Measurements from ENCODE around the gene OR10A7. TPM values are rescaled to one million over a fixed set of nuclear protein-coding genes. Genes with fewer than 3 reads are reported as not detected.
"Not testable (repeated sequence)": the region's sequence is repeated elsewhere in the genome, so short reads cannot be mapped to it uniquely, and the experiment has no call there.

The OR10A7 gene, protein sequence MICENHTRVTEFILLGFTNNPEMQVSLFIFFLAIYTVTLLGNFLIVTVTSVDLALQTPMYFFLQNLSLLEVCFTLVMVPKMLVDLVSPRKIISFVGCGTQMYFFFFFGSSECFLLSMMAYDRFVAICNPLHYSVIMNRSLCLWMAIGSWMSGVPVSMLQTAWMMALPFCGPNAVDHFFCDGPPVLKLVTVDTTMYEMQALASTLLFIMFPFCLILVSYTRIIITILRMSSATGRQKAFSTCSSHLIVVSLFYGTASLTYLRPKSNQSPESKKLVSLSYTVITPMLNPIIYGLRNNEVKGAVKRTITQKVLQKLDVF
- not detected for polyA plus RNA-seq

GRCh38 chr12:55220725-55221124 lies at the start of gene OR10A7:
TSS of gene OR10A7 (plus strand) at chr12:55221025. CDS start at chr12:55221025, 0 bp downstream.
- H3K9me3 ChIP-seq (ENCODE audit: control insufficient read depth in 2 of 2, insufficient read depth in 1 of 2, low read depth in 1 of 2, low read length in 1 of 2), result no peaks in the 10 kb centered on the region
- H3K36me3 ChIP-seq (ENCODE audit: control insufficient read depth in 2 of 2, insufficient read depth in 2 of 2, low read length in 1 of 2), result no peaks in the 10 kb centered on the region
- no peak within 1 kb of the TSS for H3K4me3 ChIP-seq (ENCODE audit: low read depth in 1 of 2, low read length in 2 of 2)
- H3K4me1 ChIP-seq (ENCODE audit: control insufficient read depth in 2 of 2, insufficient read depth in 2 of 2, low read length in 1 of 2), result no peaks in the 10 kb centered on the region
- H3K27ac ChIP-seq (ENCODE audit: low read depth in 2 of 2, low read length in 1 of 2), result no peak within 1 kb of the TSS
- 81 to 82% methylated on average over 2 of the region's 2 CpGs for WGBS, 2 donors
- no peaks in the 10 kb centered on the region for H3K27me3 ChIP-seq (ENCODE audit: control insufficient read depth in 1 of 2, insufficient read depth in 2 of 2, low read length in 2 of 2)

DNA sequence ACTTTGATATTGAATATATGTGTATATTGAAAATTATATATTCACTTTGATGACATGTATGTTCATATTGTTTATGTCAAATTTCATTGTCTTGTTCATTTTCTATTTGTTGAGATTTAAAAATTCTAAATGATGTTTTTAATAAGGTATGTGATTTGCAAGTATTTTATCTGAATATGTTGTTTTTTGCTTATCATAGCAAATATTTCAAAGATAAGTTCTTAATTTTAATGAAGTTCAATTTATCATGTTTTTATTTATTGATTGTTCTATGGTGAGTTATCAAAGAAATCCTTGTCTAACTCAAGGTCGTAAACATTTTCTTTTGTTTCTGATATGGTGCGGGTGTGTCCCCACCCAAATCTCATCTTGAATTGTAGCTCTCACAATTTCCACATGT lies 49.4 kb upstream of the OR10A7 start:
- H3K4me1 ChIP-seq (ENCODE audit: control insufficient read depth in 2 of 2, insufficient read depth in 2 of 2, low read length in 1 of 2), result no peaks in the 10 kb centered on the region
- WGBS, 2 donors, result 79 to 99% methylated on average over 2 of the region's 2 CpGs
- no peak overlapping the region for H3K27ac ChIP-seq (ENCODE audit: low read depth in 2 of 2, low read length in 1 of 2)
- H3K36me3 ChIP-seq (ENCODE audit: control insufficient read depth in 2 of 2, insufficient read depth in 2 of 2, low read length in 1 of 2), result no peaks in the 10 kb centered on the region
- H3K4me3 ChIP-seq (ENCODE audit: low read depth in 1 of 2, low read length in 2 of 2), result no peak overlapping the region
- H3K27me3 ChIP-seq (ENCODE audit: control insufficient read depth in 1 of 2, insufficient read depth in 2 of 2, low read length in 2 of 2), result no peaks in the 10 kb centered on the region
- H3K9me3 ChIP-seq (ENCODE audit: control insufficient read depth in 2 of 2, insufficient read depth in 1 of 2, low read depth in 1 of 2, low read length in 1 of 2), result peaks cover 0 to 4% of the 10 kb centered on the region in 2 donors

GRCh38 chr12:55171846-55172245 lies 49.0 kb upstream of the OR10A7 start:
- not testable (repeated sequence) for H3K4me3 ChIP-seq (ENCODE audit: low read depth in 1 of 2, low read length in 2 of 2); H3K4me1 ChIP-seq (ENCODE audit: control insufficient read depth in 2 of 2, insufficient read depth in 2 of 2, low read length in 1 of 2); H3K36me3 ChIP-seq (ENCODE audit: control insufficient read depth in 2 of 2, insufficient read depth in 2 of 2, low read length in 1 of 2); H3K27me3 ChIP-seq (ENCODE audit: control insufficient read depth in 1 of 2, insufficient read depth in 2 of 2, low read length in 2 of 2); H3K9me3 ChIP-seq (ENCODE audit: control insufficient read depth in 2 of 2, insufficient read depth in 1 of 2, low read depth in 1 of 2, low read length in 1 of 2); H3K27ac ChIP-seq (ENCODE audit: low read depth in 2 of 2, low read length in 1 of 2)
- 54 to 64% methylated on average over 2 of the region's 2 CpGs for WGBS, 2 donors

GRCh38 chr12:55172686-55173085 lies 48.1 kb upstream of the OR10A7 start:
- Histone ChIP-seq H3K4me3 (ENCODE audit: low read depth in 1 of 2, low read length in 2 of 2) (no peak overlapping the region), H3K36me3 (ENCODE audit: control insufficient read depth in 2 of 2, insufficient read depth in 2 of 2, low read length in 1 of 2) (no peaks in the 10 kb centered on the region), H3K9me3 (ENCODE audit: control insufficient read depth in 2 of 2, insufficient read depth in 1 of 2, low read depth in 1 of 2, low read length in 1 of 2) (no peaks in the 10 kb centered on the region), H3K27me3 (ENCODE audit: control insufficient read depth in 1 of 2, insufficient read depth in 2 of 2, low read length in 2 of 2) (no peaks in the 10 kb centered on the region), H3K27ac (ENCODE audit: low read depth in 2 of 2, low read length in 1 of 2) (no peak overlapping the region), H3K4me1 (ENCODE audit: control insufficient read depth in 2 of 2, insufficient read depth in 2 of 2, low read length in 1 of 2) (no peaks in the 10 kb centered on the region)
- WGBS, 2 donors, result 27 to 42% methylated on average over 1 of the region's 1 CpG

GRCh38 chr12:55173456-55173855 lies 47.4 kb upstream of the OR10A7 start:
- Histone ChIP-seq H3K4me1 (ENCODE audit: control insufficient read depth in 2 of 2, insufficient read depth in 2 of 2, low read length in 1 of 2) (no peaks in the 10 kb centered on the region), H3K27me3 (ENCODE audit: control insufficient read depth in 1 of 2, insufficient read depth in 2 of 2, low read length in 2 of 2) (no peaks in the 10 kb centered on the region), H3K36me3 (ENCODE audit: control insufficient read depth in 2 of 2, insufficient read depth in 2 of 2, low read length in 1 of 2) (no peaks in the 10 kb centered on the region), H3K4me3 (ENCODE audit: low read depth in 1 of 2, low read length in 2 of 2) (no peak overlapping the region), H3K9me3 (ENCODE audit: control insufficient read depth in 2 of 2, insufficient read depth in 1 of 2, low read depth in 1 of 2, low read length in 1 of 2) (no peaks in the 10 kb centered on the region), H3K27ac (ENCODE audit: low read depth in 2 of 2, low read length in 1 of 2) (no peak overlapping the region)
- 67 to 82% methylated on average over 2 of the region's 2 CpGs for WGBS, 2 donors

- Histone ChIP-seq H3K4me3 (ENCODE audit: low read depth in 1 of 2, low read length in 2 of 2) (no peak overlapping the region), H3K27me3 (ENCODE audit: control insufficient read depth in 1 of 2, insufficient read depth in 2 of 2, low read length in 2 of 2) (no peaks in the 10 kb centered on the region), H3K4me1 (ENCODE audit: control insufficient read depth in 2 of 2, insufficient read depth in 2 of 2, low read length in 1 of 2) (no peaks in the 10 kb centered on the region), H3K27ac (ENCODE audit: low read depth in 2 of 2, low read length in 1 of 2) (no peak overlapping the region), H3K9me3 (ENCODE audit: control insufficient read depth in 2 of 2, insufficient read depth in 1 of 2, low read depth in 1 of 2, low read length in 1 of 2) (no peaks in the 10 kb centered on the region), H3K36me3 (ENCODE audit: control insufficient read depth in 2 of 2, insufficient read depth in 2 of 2, low read length in 1 of 2) (no peaks in the 10 kb centered on the region)
- WGBS, 2 donors, result 3 to 6% methylated on average over 2 of the region's 2 CpGs
Measured at GRCh38 chr12:55188573-55188972, 32.3 kb upstream of the OR10A7 start.

- Histone ChIP-seq H3K27ac (ENCODE audit: low read depth in 2 of 2, low read length in 1 of 2) (no peak overlapping the region), H3K4me3 (ENCODE audit: low read depth in 1 of 2, low read length in 2 of 2) (no peak overlapping the region), H3K9me3 (ENCODE audit: control insufficient read depth in 2 of 2, insufficient read depth in 1 of 2, low read depth in 1 of 2, low read length in 1 of 2) (no peaks in the 10 kb centered on the region), H3K4me1 (ENCODE audit: control insufficient read depth in 2 of 2, insufficient read depth in 2 of 2, low read length in 1 of 2) (no peaks in the 10 kb centered on the region), H3K36me3 (ENCODE audit: control insufficient read depth in 2 of 2, insufficient read depth in 2 of 2, low read length in 1 of 2) (no peaks in the 10 kb centered on the region), H3K27me3 (ENCODE audit: control insufficient read depth in 1 of 2, insufficient read depth in 2 of 2, low read length in 2 of 2) (no peaks in the 10 kb centered on the region)
- 1% methylated on average over 4 of the region's 4 CpGs for WGBS, 2 donors
Measured at GRCh38 chr12:55188974-55189556, 31.8 kb upstream of the OR10A7 start.

GRCh38 chr12:55194382-55194781 lies 26.4 kb upstream of the OR10A7 start:
- Histone ChIP-seq H3K9me3 (ENCODE audit: control insufficient read depth in 2 of 2, insufficient read depth in 1 of 2, low read depth in 1 of 2, low read length in 1 of 2) (no peaks in the 10 kb centered on the region), H3K27ac (ENCODE audit: low read depth in 2 of 2, low read length in 1 of 2) (no peak overlapping the region), H3K4me3 (ENCODE audit: low read depth in 1 of 2, low read length in 2 of 2) (no peak overlapping the region), H3K4me1 (ENCODE audit: control insufficient read depth in 2 of 2, insufficient read depth in 2 of 2, low read length in 1 of 2) (no peaks in the 10 kb centered on the region), H3K36me3 (ENCODE audit: control insufficient read depth in 2 of 2, insufficient read depth in 2 of 2, low read length in 1 of 2) (no peaks in the 10 kb centered on the region), H3K27me3 (ENCODE audit: control insufficient read depth in 1 of 2, insufficient read depth in 2 of 2, low read length in 2 of 2) (no peaks in the 10 kb centered on the region)
- WGBS, 2 donors, result 84 to 90% methylated on average over 3 of the region's 3 CpGs

DNA sequence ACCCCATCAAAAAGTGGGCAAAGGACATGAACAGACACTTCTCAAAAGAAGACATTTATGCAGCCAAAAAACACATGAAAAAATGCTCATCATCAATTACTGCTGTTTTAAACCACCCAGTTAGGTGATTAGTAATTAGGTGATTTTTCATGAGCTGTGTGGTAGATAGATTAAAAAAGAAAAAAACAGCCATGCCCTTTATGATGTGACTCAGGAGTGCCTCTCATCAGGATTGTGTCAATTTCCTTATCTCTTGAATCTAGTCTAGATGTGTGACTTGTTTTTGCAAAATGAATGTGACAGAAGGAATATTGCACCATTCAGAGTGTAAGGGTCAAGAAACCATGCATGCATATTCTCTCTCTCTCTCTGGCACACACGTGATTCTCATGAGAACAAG lies 5.7 kb downstream of the OR10A7 start:
- H3K9me3 ChIP-seq (ENCODE audit: control insufficient read depth in 2 of 2, insufficient read depth in 1 of 2, low read depth in 1 of 2, low read length in 1 of 2), result no peaks in the 10 kb centered on the region
- H3K27ac ChIP-seq (ENCODE audit: low read depth in 2 of 2, low read length in 1 of 2), result no peak overlapping the region
- H3K36me3 ChIP-seq (ENCODE audit: control insufficient read depth in 2 of 2, insufficient read depth in 2 of 2, low read length in 1 of 2), result no peaks in the 10 kb centered on the region
- WGBS, 2 donors, result 45 to 55% methylated on average over 1 of the region's 1 CpG
- H3K27me3 ChIP-seq (ENCODE audit: control insufficient read depth in 1 of 2, insufficient read depth in 2 of 2, low read length in 2 of 2), result no peaks in the 10 kb centered on the region
- no peaks in the 10 kb centered on the region for H3K4me1 ChIP-seq (ENCODE audit: control insufficient read depth in 2 of 2, insufficient read depth in 2 of 2, low read length in 1 of 2)
- no peak overlapping the region for H3K4me3 ChIP-seq (ENCODE audit: low read depth in 1 of 2, low read length in 2 of 2)

DNA sequence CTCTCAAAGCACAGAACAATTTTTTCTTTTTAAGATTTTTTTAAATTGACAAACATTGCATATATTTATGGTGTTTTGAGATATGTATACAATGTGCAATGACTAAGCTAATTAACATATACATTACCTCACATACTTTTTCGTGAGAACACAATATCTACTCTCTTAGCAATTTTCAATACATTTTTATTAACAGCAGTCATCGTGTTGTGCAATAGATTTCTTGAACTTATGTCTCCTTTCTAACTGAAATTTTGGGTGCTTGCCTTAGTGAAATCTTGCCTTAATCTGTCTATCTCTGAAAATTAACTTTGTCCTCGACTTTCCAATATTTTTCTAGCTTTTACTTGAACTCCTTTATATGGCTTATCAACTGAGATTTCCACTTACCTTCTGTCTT lies 6.8 kb downstream of the OR10A7 start:
- H3K27ac ChIP-seq (ENCODE audit: low read depth in 2 of 2, low read length in 1 of 2), result no peak overlapping the region
- no peaks in the 10 kb centered on the region for H3K9me3 ChIP-seq (ENCODE audit: control insufficient read depth in 2 of 2, insufficient read depth in 1 of 2, low read depth in 1 of 2, low read length in 1 of 2)
- no peaks in the 10 kb centered on the region for H3K27me3 ChIP-seq (ENCODE audit: control insufficient read depth in 1 of 2, insufficient read depth in 2 of 2, low read length in 2 of 2)
- H3K36me3 ChIP-seq (ENCODE audit: control insufficient read depth in 2 of 2, insufficient read depth in 2 of 2, low read length in 1 of 2), result no peaks in the 10 kb centered on the region
- H3K4me1 ChIP-seq (ENCODE audit: control insufficient read depth in 2 of 2, insufficient read depth in 2 of 2, low read length in 1 of 2), result no peaks in the 10 kb centered on the region
- no peak overlapping the region for H3K4me3 ChIP-seq (ENCODE audit: low read depth in 1 of 2, low read length in 2 of 2)
- WGBS, 2 donors, result 37 to 45% methylated on average over 3 of the region's 3 CpGs

Data from esophagus (tissue), 2 donors.